Measurements from ENCODE around the gene AQP2. TPM values are rescaled to one million over a fixed set of nuclear protein-coding genes. Genes with fewer than 3 reads are reported as not detected.

The AQP2 gene
- total and polyA plus RNA-seq, 4 donors, result not detected

- DNase-seq (ENCODE audit: low spot score), result no peak
- 91% methylated on average over 2 of the region's 2 CpGs for WGBS
Measured at GRCh38 chr12:49911213-49911605, 39.3 kb upstream of the AQP2 start.

More at GRCh38 chr12:49911213-49911605, 39.3 kb upstream of the AQP2 start:
- Histone ChIP-seq H3K9ac (ENCODE audit: low read depth in 1 of 2, low read length in 2 of 2) (no peak overlapping the region), H3K4me3 (ENCODE audit: low read depth in 1 of 3, low read length in 3 of 3) (no peak overlapping the region), H3K4me1 (ENCODE audit: control insufficient read depth in 4 of 4, insufficient read depth in 4 of 4, low read length in 3 of 4) (no peaks in the 10 kb centered on the region), H3K27me3 (ENCODE audit: control insufficient read depth in 4 of 4, insufficient read depth in 4 of 4, low read length in 3 of 4) (no peaks in the 10 kb centered on the region), H3K27ac (ENCODE audit: low read depth in 1 of 2, low read length in 2 of 2) (no peak overlapping the region), H3K9me3 (ENCODE audit: control insufficient read depth in 4 of 4, low read length in 3 of 4) (no peaks in the 10 kb centered on the region), H3K36me3 (ENCODE audit: control insufficient read depth in 4 of 4, insufficient read depth in 3 of 4, low read depth in 1 of 4, low read length in 3 of 4) (no peaks in the 10 kb centered on the region)
- TF ChIP-seq EGR1 (IDR thresholded peaks at IDR 0.05; ENCODE audit: low read depth in 2 of 2) (no peak), RXRA (IDR thresholded peaks at IDR 0.05) (no peak), GABPA (IDR thresholded peaks at IDR 0.05 in 1 of 2, conservative IDR thresholded peaks at IDR 0.05 in 1 of 2) (no peak), YY1 (IDR thresholded peaks at IDR 0.05) (no peak), RAD21 (IDR thresholded peaks at IDR 0.05) (no peak), MAX (IDR thresholded peaks at IDR 0.05) (no peak), NR2F2 (IDR thresholded peaks at IDR 0.05) (no peak), FOXA1 (IDR thresholded peaks at IDR 0.05) (no peak), ZBTB33 (IDR thresholded peaks at IDR 0.05) (no peak), FOXA2 (IDR thresholded peaks at IDR 0.05) (no peak), HNF4A (conservative IDR thresholded peaks at IDR 0.05) (no peak), CTCF (IDR thresholded peaks at IDR 0.05; ENCODE audit: low read depth, low read length, missing input control) (no peak), HNF4G (IDR thresholded peaks at IDR 0.05) (no peak), TAF1 (conservative IDR thresholded peaks at IDR 0.05) (no peak), REST (IDR thresholded peaks at IDR 0.05) (no peak), JUND (IDR thresholded peaks at IDR 0.05) (no peak), SP1 (IDR thresholded peaks at IDR 0.05) (no peak)

Measured in liver (tissue), 9 donors.